Testis (tissue), 2 donors: Measurements from ENCODE around the gene FSTL4.

Experiments
- CTCF ChIP-seq, 3 experiments: fragments of 450-650 bp in 2 of 3; fragments of 200-600 bp in 1 of 3; sonication (generic) in 1 of 3; IDR thresholded peaks; one replicate each; pipeline ENCODE4 v1.5.1; 2016 to 2019; ENCODE audit warnings: antibody characterized with exemption in 3 of 3, mild to moderate bottlenecking in 2 of 3, moderate library complexity in 1 of 3
- POLR2A ChIP-seq: fragments of 450-650 bp; IDR thresholded peaks from one replicate; pipeline ENCODE4 v1.6.1; 2017; ENCODE audit warnings: antibody characterized with exemption, mild to moderate bottlenecking, moderate library complexity

GRCh38 chr5:133445744-133446143 is 166.6 kb downstream of the FSTL4 start:
- TF ChIP-seq POLR2A (no peak), CTCF (IDR thresholded peaks at IDR 0.05) (no peak)
